COLO829 (cell line): ENCODE results near the gene PJA2.

Experiments used
- DNase-seq: peaks from one replicate; pipeline ENCODE4 v3.0.0; 2012; ENCODE audit warnings: low spot score

PJA2 gene

GRCh38 chr5:109408991-109409843 lies 557 bp downstream of the PJA2 start:
- DNase-seq = no peak

- no peak for DNase-seq
Observed at GRCh38 chr5:109407913-109408312, 1.9 kb downstream of the PJA2 start.

- no peak for DNase-seq
Observed at GRCh38 chr5:109406719-109407118, 3.1 kb downstream of the PJA2 start.

- DNase-seq = no peak
Observed at GRCh38 chr5:109404428-109404960, 5.3 kb downstream of the PJA2 start.

- no peak for DNase-seq
Observed at GRCh38 chr5:109403469-109403868, 6.3 kb downstream of the PJA2 start.

- DNase-seq = no peak
Observed at GRCh38 chr5:109399092-109399759, 10.5 kb downstream of the PJA2 start.

- DNase-seq = no peak
Observed at GRCh38 chr5:109396965-109397364, 12.8 kb downstream of the PJA2 start.

GRCh38 chr5:109394806-109395205 lies 15.0 kb downstream of the PJA2 start:
- DNase-seq = no peak

GRCh38 chr5:109390188-109390587 lies 19.6 kb downstream of the PJA2 start:
- DNase-seq = no peak

- DNase-seq = no peak
Observed at GRCh38 chr5:109388407-109388806, 21.4 kb downstream of the PJA2 start.

- no peak for DNase-seq
Observed at GRCh38 chr5:109387408-109387974, 22.3 kb downstream of the PJA2 start.

GRCh38 chr5:109378095-109378494 lies 31.7 kb downstream of the PJA2 start:
- no peak for DNase-seq

GRCh38 chr5:109374625-109375024 lies 35.1 kb downstream of the PJA2 start:
- DNase-seq = no peak

GRCh38 chr5:109373932-109374331 lies 35.8 kb downstream of the PJA2 start:
- DNase-seq = no peak

GRCh38 chr5:109370343-109370742 lies 39.4 kb downstream of the PJA2 start:
- no peak for DNase-seq

GRCh38 chr5:109365653-109366052 lies 44.1 kb downstream of the PJA2 start:
- DNase-seq = no peak

- DNase-seq = no peak
Observed at GRCh38 chr5:109364977-109365376, 44.8 kb downstream of the PJA2 start.

- DNase-seq = no peak
Observed at GRCh38 chr5:109359642-109360041, 50.1 kb downstream of the PJA2 start.

- no peak for DNase-seq
Observed at GRCh38 chr5:109357807-109358206, 52.0 kb downstream of the PJA2 start.

- DNase-seq = no peak
Observed at GRCh38 chr5:109354761-109355160, 55.0 kb downstream of the PJA2 start.

- no peak for DNase-seq
Observed at GRCh38 chr5:109351988-109352864, 57.5 kb downstream of the PJA2 start.
